ENCODE measurements around the gene NRAS. TPM values are rescaled to one million over a fixed set of nuclear protein-coding genes. Genes with fewer than 3 reads are reported as not detected.

Gene NRAS
- total RNA-seq, 2 donors from 2014 or later, result 75.0 to 78.0 TPM

DNA sequence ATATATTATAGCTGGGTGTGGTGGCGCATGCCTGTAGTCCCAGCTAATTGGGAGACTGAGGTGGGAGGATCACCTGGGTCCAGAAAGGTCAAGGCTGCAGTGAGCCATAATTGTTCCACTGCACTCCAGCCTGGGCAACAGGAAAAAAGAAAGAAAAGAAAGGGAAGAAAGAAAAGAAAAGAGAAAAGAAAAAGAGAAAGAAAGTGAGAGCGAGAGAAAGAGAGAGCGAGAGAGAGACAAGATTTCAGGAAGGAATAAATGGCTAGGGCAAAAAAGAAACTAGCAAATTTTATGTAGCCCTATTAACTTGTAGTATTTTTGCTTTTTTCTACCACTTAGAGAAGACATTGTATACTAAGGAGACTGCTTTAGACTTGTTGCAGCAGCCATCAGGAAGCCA is 6.2 kb downstream of the NRAS start:
- no peaks in the 10 kb centered on the region for H3K9me3 Mint-ChIP-seq
- TF ChIP-seq, protein P1, sequence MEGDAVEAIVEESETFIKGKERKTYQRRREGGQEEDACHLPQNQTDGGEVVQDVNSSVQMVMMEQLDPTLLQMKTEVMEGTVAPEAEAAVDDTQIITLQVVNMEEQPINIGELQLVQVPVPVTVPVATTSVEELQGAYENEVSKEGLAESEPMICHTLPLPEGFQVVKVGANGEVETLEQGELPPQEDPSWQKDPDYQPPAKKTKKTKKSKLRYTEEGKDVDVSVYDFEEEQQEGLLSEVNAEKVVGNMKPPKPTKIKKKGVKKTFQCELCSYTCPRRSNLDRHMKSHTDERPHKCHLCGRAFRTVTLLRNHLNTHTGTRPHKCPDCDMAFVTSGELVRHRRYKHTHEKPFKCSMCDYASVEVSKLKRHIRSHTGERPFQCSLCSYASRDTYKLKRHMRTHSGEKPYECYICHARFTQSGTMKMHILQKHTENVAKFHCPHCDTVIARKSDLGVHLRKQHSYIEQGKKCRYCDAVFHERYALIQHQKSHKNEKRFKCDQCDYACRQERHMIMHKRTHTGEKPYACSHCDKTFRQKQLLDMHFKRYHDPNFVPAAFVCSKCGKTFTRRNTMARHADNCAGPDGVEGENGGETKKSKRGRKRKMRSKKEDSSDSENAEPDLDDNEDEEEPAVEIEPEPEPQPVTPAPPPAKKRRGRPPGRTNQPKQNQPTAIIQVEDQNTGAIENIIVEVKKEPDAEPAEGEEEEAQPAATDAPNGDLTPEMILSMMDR (conservative IDR thresholded peaks at IDR 0.05), result no peak
- no peaks in the 10 kb centered on the region for H3K27me3 ChIP-seq (ENCODE audit: control insufficient read depth, insufficient read depth, low read length, poor library complexity, severe bottlenecking)
- no peak overlapping the region for H3K27ac ChIP-seq (ENCODE audit: low read depth, low read length)
- H3K4me3 Mint-ChIP-seq, result no peak overlapping the region
- H3K9ac ChIP-seq (ENCODE audit: extremely low read depth, low read length, poor library complexity, severe bottlenecking), result no peak overlapping the region
- no peak overlapping the region for H3K4me3 ChIP-seq (ENCODE audit: low read length)
- no peak overlapping the region for H3K27ac Mint-ChIP-seq
- peaks cover 62% of the 10 kb centered on the region for H3K36me3 Mint-ChIP-seq (ENCODE audit: low read depth)
- no peaks in the 10 kb centered on the region for H3K4me1 Mint-ChIP-seq
- no peaks in the 10 kb centered on the region for H3K9me3 ChIP-seq (ENCODE audit: control insufficient read depth, low read length)
- no peak for DNase-seq
- no peaks in the 10 kb centered on the region for H3K4me1 ChIP-seq (ENCODE audit: control insufficient read depth, insufficient read depth, low read length)
- WGBS, 2 experiments (ENCODE audit: insufficient coverage in 1 of 2, insufficient read length in 1 of 2), result 94 to 98% methylated on average over 2 to 3 of the region's 3 CpGs
- H3K36me3 ChIP-seq (ENCODE audit: control insufficient read depth, insufficient read depth, low read length), result peaks cover 88% of the 10 kb centered on the region
- no peaks in the 10 kb centered on the region for H3K27me3 Mint-ChIP-seq (ENCODE audit: insufficient read depth)

DNA sequence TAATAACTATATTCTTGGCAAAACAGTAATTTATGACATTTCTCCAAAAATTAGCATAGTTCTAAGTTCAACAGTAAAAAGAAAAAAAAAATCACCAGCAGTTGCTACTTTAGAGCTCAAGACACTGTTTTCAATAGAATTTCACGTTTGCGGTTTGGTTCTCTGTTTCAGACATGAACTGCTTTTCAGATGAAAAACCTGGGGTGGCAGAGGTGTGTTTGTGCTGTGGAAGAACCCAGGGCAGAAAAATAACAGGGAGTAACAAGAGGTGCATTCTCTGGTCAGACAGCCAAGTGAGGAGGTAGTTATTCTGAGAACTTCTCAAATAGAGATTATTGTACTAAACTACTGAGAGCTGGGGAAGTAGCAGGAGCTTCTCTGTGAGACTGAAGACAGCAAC is 9.0 kb downstream of the NRAS start:
- no peak overlapping the region for H3K4me3 Mint-ChIP-seq
- no peaks in the 10 kb centered on the region for H3K4me1 Mint-ChIP-seq
- Histone ChIP-seq H3K27me3 (ENCODE audit: control insufficient read depth, insufficient read depth, low read length, poor library complexity, severe bottlenecking) (no peaks in the 10 kb centered on the region), H3K36me3 (ENCODE audit: control insufficient read depth, insufficient read depth, low read length) (peaks cover 81% of the 10 kb centered on the region), H3K4me1 (ENCODE audit: control insufficient read depth, insufficient read depth, low read length) (no peaks in the 10 kb centered on the region), H3K27ac (ENCODE audit: low read depth, low read length) (no peak overlapping the region), H3K9me3 (ENCODE audit: control insufficient read depth, low read length) (no peaks in the 10 kb centered on the region), H3K4me3 (ENCODE audit: low read length) (no peak overlapping the region), H3K9ac (ENCODE audit: extremely low read depth, low read length, poor library complexity, severe bottlenecking) (no peak overlapping the region)
- no peak for DNase-seq
- no peak overlapping the region for H3K27ac Mint-ChIP-seq
- no peaks in the 10 kb centered on the region for H3K27me3 Mint-ChIP-seq (ENCODE audit: insufficient read depth)
- H3K9me3 Mint-ChIP-seq, result no peaks in the 10 kb centered on the region
- TF ChIP-seq, protein P1 (conservative IDR thresholded peaks at IDR 0.05), result no peak
- peaks cover 48% of the 10 kb centered on the region for H3K36me3 Mint-ChIP-seq (ENCODE audit: low read depth)
- WGBS, 2 experiments (ENCODE audit: insufficient coverage in 1 of 2, insufficient read length in 1 of 2), result 93 to 100% methylated on average over 2 of the region's 2 CpGs

DNA sequence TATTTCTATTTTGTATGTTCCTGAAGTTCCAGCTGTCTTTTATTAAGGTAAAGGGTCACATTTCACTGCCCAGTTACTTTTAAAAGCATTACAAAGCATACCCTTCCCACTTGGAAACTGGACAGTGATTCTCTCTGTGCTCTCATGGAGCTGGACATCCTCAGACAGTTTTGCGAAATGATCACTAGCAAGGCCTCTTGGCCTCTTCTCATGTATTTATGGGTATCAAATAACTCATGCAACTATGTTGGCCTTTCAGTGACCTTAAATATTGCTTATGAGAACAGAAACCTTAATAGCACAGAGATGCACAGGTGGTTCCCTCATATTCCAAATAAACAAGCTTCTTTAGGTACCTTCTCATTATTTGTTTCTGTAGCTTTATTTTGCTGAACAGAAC is 13.3 kb downstream of the NRAS start:
- Histone ChIP-seq H3K27me3 (ENCODE audit: control insufficient read depth, insufficient read depth, low read length, poor library complexity, severe bottlenecking) (peaks cover 8% of the 10 kb centered on the region), H3K4me1 (ENCODE audit: control insufficient read depth, insufficient read depth, low read length) (no peaks in the 10 kb centered on the region), H3K27ac (ENCODE audit: low read depth, low read length) (no peak overlapping the region), H3K36me3 (ENCODE audit: control insufficient read depth, insufficient read depth, low read length) (peaks cover 42% of the 10 kb centered on the region), H3K4me3 (ENCODE audit: low read length) (no peak overlapping the region), H3K9me3 (ENCODE audit: control insufficient read depth, low read length) (no peaks in the 10 kb centered on the region), H3K9ac (ENCODE audit: extremely low read depth, low read length, poor library complexity, severe bottlenecking) (no peak overlapping the region)
- TF ChIP-seq, protein P1 (conservative IDR thresholded peaks at IDR 0.05), result no peak
- Mint-ChIP-seq H3K9me3 (no peaks in the 10 kb centered on the region), H3K4me1 (no peaks in the 10 kb centered on the region), H3K27me3 (ENCODE audit: insufficient read depth) (peaks cover 10% of the 10 kb centered on the region), H3K36me3 (ENCODE audit: low read depth) (peaks cover 16% of the 10 kb centered on the region), H3K27ac (no peak overlapping the region), H3K4me3 (no peak overlapping the region)
- 91 to 100% methylated on average over 1 of the region's 1 CpG for WGBS, 2 experiments (ENCODE audit: insufficient coverage in 1 of 2, insufficient read length in 1 of 2)
- DNase-seq, result no peak
